HL-60 (cell line): ENCODE measurements around the gene OR2T29.
"Not testable (repeated sequence)": the region's sequence is repeated elsewhere in the genome, so short reads cannot be mapped to it uniquely, and the experiment has no call there.

Experiments used
- POLR2AphosphoS5 ChIP-seq: IDR thresholded peaks from 2 replicates; pipeline ENCODE4 v1.6.1; 2012; ENCODE audit warnings: low read depth
- TF ChIP-seq, protein P1 (sequence below): IDR thresholded peaks from one replicate; pipeline ENCODE4 v1.5.1; 2011; ENCODE audit warnings: low read length, control low read depth, inconsistent platforms; ENCODE audit not compliant: insufficient read depth

DNA sequence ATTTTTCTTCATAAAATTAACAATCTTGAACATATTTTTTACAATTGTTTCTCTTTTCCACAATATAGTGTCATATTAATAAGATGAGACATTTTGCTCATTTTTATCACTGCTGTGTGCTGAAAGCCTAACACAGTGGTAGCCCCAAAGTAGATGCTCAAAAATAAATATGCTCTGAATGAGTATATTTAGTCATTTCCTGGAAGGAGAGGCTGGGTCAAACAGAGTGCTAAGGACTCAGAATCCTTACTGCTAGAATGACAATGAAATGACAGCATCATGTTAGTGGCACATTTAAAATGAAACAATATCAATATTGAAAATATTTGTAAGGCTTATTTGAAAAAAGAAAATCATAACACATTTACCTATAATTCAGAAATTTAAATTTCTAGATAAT lies 25.1 kb downstream of the OR2T29 start:
- TF ChIP-seq, protein P1, sequence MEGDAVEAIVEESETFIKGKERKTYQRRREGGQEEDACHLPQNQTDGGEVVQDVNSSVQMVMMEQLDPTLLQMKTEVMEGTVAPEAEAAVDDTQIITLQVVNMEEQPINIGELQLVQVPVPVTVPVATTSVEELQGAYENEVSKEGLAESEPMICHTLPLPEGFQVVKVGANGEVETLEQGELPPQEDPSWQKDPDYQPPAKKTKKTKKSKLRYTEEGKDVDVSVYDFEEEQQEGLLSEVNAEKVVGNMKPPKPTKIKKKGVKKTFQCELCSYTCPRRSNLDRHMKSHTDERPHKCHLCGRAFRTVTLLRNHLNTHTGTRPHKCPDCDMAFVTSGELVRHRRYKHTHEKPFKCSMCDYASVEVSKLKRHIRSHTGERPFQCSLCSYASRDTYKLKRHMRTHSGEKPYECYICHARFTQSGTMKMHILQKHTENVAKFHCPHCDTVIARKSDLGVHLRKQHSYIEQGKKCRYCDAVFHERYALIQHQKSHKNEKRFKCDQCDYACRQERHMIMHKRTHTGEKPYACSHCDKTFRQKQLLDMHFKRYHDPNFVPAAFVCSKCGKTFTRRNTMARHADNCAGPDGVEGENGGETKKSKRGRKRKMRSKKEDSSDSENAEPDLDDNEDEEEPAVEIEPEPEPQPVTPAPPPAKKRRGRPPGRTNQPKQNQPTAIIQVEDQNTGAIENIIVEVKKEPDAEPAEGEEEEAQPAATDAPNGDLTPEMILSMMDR = not testable (repeated sequence)
- not testable (repeated sequence) for TF ChIP-seq POLR2AphosphoS5
